GM12878 (cell line): ENCODE measurements around the gene OR5H6. TPM values are rescaled to one million over a fixed set of nuclear protein-coding genes. Genes with fewer than 3 reads are reported as not detected.

Experiments used
- CHD1 ChIP-seq: IDR thresholded peaks from 2 replicates; pipeline ENCODE4 v1.6.1; 2012; ENCODE audit warnings: low read depth, low read length, improper control_type of control experiment
- DPF2 ChIP-seq: fragments of 450-650 bp; IDR thresholded peaks from 2 replicates; pipeline ENCODE4 v1.6.1; 2017; ENCODE audit warnings: mild to moderate bottlenecking
- MTA2 ChIP-seq: fragments of 450-650 bp; IDR thresholded peaks from 2 replicates; pipeline ENCODE4 v1.6.1; 2016; ENCODE audit warnings: low read depth, mild to moderate bottlenecking, moderate library complexity
- MTA3 ChIP-seq: IDR thresholded peaks from 2 replicates; pipeline ENCODE4 v1.6.1; 2012; ENCODE audit warnings: low read length, inconsistent platforms, borderline replicate concordance
- MXI1 ChIP-seq: fragments of 150-350 bp; IDR thresholded peaks from 2 replicates; pipeline ENCODE4 v1.6.1; 2011; ENCODE audit warnings: low read depth, mild to moderate bottlenecking, inconsistent platforms, low read length, improper control_type of control experiment
- PAX5 ChIP-seq: IDR thresholded peaks from 2 replicates; pipeline ENCODE4 v1.6.1; 2011; ENCODE audit warnings: low read depth, low read length, borderline replicate concordance
- RBBP5 ChIP-seq: fragments of 200-600 bp; sonication (generic); conservative IDR thresholded peaks from 2 replicates; pipeline ENCODE4 v1.6.1; 2016
- SMC3 ChIP-seq: IDR thresholded peaks from 2 replicates; pipeline ENCODE4 v1.6.1; 2011; ENCODE audit warnings: low read length, improper control_type of control experiment, borderline replicate concordance
- SUPT20H ChIP-seq: IDR thresholded peaks from 2 replicates; pipeline ENCODE4 v1.6.1; 2011; ENCODE audit warnings: low read depth, mild to moderate bottlenecking, low read length, moderate library complexity, borderline replicate concordance; ENCODE audit not compliant: control insufficient read depth
- TCF12 ChIP-seq: IDR thresholded peaks from 2 replicates; pipeline ENCODE4 v1.6.1; 2011; ENCODE audit warnings: low read depth, mild to moderate bottlenecking, low read length
- ZZZ3 ChIP-seq: IDR thresholded peaks from 2 replicates; pipeline ENCODE4 v1.6.1; 2011; ENCODE audit warnings: low read depth; ENCODE audit not compliant: control insufficient read depth, insufficient read length
- polyA plus RNA-seq, 11 experiments: library from polyadenylated mRNA; depleted of rRNA in 4 of 11; unstranded in 6 of 11; stranded (reverse) in 5 of 11; fragments of >200 nt; fragmentation: Nextera tagmentation in 4 of 11; fragmentation: Illumina TruSeq in 1 of 11; extraction: Ambion mirVana in 4 of 11; extraction: Trizol in 1 of 11; gene quantifications; 1 replicate in 1 of 11; 2 replicates in 10 of 11; pipeline versions ENCODE4 v1.2.1 to v1.2.3, GENCODE V29; 2011 to 2016; ENCODE audit warnings: inconsistent platforms in 2 of 11, missing spikeins in 2 of 11, low read depth in 1 of 11
- total RNA-seq, 4 experiments: library from RNA; depleted of rRNA in 3 of 4; stranded (reverse); fragments of >200 nt in 3 of 4; fragmentation: Illumina TruSeq in 1 of 4; extraction: Trizol in 1 of 4; gene quantifications; 2 replicates each; pipeline versions ENCODE4 v1.2.1 to v1.2.3, GENCODE V29; 2013 to 2021
- TF ChIP-seq, protein P1 (sequence below): fragments of 150-350 bp; IDR thresholded peaks from 2 replicates; pipeline ENCODE4 v1.6.1; 2016; ENCODE audit warnings: low read depth, low read length
- TF ChIP-seq, protein P2 (sequence below): fragments of 450-650 bp; IDR thresholded peaks from 2 replicates; pipeline ENCODE4 v1.6.1; 2017; ENCODE audit warnings: antibody characterized with exemption, mild to moderate bottlenecking, moderate library complexity

OR5H6 gene
- total and polyA plus RNA-seq, 10 of the 15 experiments (the other 5 are each of a cell fraction or from before 2014, with no cell fraction given) = 1.2 TPM; not detected in 9

DNA sequence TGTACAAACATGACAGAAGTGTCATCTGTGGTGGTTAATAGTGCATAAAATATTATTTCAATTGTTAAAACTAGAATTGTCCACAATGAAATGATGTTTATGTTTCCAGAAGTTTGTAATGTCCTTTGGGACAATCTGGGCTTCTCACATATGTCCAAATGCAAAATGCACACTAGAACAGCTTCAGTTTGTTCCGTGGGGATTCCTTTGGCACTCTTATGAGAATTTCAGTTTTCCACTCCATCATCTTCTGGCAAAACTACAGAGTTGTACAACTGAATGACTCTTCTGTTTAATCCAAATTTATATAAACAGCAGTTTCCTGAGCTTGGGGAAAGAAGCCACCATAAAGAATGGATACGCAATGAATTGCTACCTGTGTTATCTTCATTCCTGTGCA, 2.0 kb upstream of the OR5H6 start (continued):
- TF ChIP-seq, protein P1, sequence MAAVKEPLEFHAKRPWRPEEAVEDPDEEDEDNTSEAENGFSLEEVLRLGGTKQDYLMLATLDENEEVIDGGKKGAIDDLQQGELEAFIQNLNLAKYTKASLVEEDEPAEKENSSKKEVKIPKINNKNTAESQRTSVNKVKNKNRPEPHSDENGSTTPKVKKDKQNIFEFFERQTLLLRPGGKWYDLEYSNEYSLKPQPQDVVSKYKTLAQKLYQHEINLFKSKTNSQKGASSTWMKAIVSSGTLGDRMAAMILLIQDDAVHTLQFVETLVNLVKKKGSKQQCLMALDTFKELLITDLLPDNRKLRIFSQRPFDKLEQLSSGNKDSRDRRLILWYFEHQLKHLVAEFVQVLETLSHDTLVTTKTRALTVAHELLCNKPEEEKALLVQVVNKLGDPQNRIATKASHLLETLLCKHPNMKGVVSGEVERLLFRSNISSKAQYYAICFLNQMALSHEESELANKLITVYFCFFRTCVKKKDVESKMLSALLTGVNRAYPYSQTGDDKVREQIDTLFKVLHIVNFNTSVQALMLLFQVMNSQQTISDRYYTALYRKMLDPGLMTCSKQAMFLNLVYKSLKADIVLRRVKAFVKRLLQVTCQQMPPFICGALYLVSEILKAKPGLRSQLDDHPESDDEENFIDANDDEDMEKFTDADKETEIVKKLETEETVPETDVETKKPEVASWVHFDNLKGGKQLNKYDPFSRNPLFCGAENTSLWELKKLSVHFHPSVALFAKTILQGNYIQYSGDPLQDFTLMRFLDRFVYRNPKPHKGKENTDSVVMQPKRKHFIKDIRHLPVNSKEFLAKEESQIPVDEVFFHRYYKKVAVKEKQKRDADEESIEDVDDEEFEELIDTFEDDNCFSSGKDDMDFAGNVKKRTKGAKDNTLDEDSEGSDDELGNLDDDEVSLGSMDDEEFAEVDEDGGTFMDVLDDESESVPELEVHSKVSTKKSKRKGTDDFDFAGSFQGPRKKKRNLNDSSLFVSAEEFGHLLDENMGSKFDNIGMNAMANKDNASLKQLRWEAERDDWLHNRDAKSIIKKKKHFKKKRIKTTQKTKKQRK = no peak
- TF ChIP-seq MTA3 (no peak), PAX5 (no peak), CHD1 (no peak), SUPT20H (no peak), MTA2 (no peak), RBBP5 (no peak), MXI1 (no peak), DPF2 (no peak), ZZZ3 (no peak), TCF12 (no peak), SMC3 (no peak)
- TF ChIP-seq, protein P2, sequence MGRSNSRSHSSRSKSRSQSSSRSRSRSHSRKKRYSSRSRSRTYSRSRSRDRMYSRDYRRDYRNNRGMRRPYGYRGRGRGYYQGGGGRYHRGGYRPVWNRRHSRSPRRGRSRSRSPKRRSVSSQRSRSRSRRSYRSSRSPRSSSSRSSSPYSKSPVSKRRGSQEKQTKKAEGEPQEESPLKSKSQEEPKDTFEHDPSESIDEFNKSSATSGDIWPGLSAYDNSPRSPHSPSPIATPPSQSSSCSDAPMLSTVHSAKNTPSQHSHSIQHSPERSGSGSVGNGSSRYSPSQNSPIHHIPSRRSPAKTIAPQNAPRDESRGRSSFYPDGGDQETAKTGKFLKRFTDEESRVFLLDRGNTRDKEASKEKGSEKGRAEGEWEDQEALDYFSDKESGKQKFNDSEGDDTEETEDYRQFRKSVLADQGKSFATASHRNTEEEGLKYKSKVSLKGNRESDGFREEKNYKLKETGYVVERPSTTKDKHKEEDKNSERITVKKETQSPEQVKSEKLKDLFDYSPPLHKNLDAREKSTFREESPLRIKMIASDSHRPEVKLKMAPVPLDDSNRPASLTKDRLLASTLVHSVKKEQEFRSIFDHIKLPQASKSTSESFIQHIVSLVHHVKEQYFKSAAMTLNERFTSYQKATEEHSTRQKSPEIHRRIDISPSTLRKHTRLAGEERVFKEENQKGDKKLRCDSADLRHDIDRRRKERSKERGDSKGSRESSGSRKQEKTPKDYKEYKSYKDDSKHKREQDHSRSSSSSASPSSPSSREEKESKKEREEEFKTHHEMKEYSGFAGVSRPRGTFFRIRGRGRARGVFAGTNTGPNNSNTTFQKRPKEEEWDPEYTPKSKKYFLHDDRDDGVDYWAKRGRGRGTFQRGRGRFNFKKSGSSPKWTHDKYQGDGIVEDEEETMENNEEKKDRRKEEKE = no peak
